Activated CD4-positive, alpha-beta T cell treated with anti-CD3 and anti-CD28 coated beads, Interleukin-10, Interleukin-2, amounts not matched to agents 100 ng/mL and 50 ng/mL, durations not matched to agents 16 hours and 8 hours (primary cell): ENCODE results near the gene DOHH.
"Not testable (repeated sequence)": the region's sequence is repeated elsewhere in the genome, so short reads cannot be mapped to it uniquely, and the experiment has no call there.

Experiments
- DNase-seq: peaks from one replicate; pipeline ENCODE4 v3.0.0-alpha.2; 2020

The DOHH gene

DNA sequence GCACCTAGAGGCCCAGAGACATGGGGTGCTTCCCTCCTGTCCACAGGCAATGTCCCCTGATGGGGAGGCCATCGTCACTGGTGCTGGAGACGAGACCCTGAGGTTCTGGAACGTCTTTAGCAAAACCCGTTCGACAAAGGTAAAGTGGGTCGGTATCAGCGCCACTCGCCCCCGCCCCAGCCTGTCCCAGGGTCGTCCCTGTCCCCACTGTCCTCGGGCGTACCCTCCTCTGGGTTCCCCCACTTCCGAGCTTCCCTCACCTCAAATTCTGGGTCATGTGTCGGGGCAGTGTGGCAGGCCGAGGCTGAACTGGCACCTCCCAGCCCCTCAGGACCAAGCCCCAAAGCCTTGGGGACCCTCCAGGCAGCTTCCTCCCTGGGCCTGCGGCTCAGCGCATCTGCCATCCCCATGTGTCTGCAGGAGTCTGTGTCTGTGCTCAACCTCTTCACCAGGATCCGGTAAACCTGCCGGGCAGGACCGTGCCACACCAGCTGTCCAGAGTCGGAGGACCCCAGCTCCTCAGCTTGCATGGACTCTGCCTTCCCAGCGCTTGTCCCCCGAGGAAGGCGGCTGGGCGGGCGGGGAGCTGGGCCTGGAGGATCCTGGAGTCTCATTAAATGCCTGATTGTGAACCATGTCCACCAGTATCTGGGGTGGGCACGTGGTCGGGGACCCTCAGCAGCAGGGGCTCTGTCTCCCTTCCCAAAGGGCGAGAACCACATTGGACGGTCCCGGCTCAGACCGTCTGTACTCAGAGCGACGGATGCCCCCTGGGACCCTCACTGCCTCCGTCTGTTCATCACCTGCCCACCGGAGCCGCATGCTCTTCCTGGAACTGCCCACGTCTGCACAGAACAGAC is 34.1 kb upstream of the DOHH start:
- no peak for DNase-seq

- DNase-seq, result no peak
Measured at GRCh38 chr19:3533563-3534216, 33.2 kb upstream of the DOHH start.

GRCh38 chr19:3533033-3533432 is 32.6 kb upstream of the DOHH start:
- no peak for DNase-seq

DNA sequence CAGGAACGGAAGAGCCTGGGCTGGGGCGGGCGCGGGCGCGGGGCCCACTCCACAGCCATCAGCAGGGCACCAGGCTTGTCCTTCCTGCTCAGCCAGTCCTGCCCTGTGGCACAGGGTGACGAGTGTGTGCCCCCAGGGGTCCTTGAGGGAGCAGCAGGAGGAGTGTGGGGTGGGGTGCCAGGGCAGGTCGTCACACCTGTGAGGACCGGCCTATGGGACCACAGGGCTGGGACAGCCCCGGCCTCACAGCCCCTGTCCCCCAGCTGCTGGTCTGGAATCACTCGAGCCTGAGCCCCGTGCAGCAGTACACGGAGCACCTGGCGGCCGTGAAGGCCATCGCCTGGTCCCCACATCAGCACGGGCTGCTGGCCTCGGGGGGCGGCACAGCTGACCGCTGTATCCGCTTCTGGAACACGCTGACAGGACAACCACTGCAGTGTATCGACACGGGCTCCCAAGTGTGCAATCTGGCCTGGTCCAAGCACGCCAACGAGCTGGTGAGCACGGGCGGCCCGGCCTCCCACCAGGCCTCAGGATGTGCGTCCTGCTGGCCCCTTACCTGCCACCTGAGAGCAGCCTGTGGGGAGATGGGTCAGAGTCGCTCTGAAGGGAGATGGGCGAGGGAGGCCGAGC is 31.8 kb upstream of the DOHH start:
- DNase-seq, result no peak

DNA sequence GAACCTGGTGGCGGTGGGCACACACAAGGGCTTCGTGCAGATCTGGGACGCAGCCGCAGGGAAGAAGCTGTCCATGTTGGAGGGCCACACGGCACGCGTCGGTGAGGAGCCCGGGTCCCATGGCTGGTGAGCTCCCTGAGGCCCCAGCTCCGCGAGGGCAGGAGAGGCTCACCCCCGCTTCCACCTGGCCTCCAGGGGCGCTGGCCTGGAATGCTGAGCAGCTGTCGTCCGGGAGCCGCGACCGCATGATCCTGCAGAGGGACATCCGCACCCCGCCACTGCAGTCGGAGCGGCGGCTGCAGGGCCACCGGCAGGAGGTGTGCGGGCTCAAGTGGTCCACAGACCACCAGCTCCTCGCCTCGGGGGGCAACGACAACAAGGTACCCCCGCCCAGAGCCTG is 31.2 kb upstream of the DOHH start:
- no peak for DNase-seq

GRCh38 chr19:3530389-3530788 is 29.9 kb upstream of the DOHH start:
- no peak for DNase-seq

DNA sequence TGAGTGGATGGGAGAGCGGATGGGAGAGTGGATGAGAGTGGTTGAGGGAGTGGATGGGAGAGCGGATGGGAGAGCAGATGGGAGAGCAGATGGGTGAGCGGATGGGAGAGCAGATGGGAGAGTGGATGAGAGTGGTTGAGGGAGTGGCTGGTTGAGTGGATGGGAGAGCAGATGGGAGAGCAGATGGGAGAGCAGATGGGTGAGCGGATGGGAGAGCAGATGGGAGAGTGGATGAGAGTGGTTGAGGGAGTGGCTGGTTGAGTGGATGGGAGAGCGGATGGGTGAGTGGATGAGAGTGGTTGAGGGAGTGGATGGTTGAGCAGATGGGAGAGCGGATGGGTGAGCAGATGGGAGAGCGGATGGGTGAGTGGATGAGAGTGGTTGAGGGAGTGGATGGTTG is 28.8 kb upstream of the DOHH start:
- DNase-seq, result not testable (repeated sequence)

DNA sequence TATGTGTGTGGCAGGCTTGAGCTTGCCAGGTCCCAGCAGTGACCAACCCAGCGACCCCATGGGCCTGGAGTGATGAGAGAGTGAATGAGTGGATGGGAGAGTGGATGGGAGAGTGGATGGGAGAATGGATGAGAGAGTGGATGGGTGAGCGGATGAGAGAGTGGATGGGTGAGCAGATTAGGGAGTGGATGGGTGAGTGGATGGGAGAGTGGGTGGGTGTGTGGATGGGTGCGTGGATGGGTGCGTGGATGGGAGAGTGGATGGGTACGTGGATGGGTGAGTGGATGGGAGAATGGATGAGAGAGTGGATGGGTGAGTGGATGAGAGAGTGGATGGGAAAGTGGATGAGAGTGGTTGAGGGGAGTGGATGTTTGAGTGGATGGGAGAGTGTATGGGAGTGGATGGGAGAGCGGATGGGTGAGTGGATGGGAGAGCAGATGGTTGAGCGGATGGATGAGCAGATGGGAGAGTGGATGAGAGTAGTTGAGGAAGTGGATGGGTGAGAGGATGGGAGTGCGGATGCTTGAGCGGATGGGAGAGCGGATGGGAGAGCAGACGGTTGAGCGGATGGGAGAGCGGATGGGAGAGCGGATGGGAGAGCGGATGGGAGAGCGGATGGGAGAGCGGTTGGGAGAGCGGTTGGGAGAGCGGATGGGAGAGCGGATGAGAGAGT is 28.2 kb upstream of the DOHH start:
- DNase-seq, result no peak

- DNase-seq, result no peak
Measured at GRCh38 chr19:3528080-3528479, 27.6 kb upstream of the DOHH start.

GRCh38 chr19:3527238-3527910 is 26.9 kb upstream of the DOHH start:
- no peak for DNase-seq

DNA sequence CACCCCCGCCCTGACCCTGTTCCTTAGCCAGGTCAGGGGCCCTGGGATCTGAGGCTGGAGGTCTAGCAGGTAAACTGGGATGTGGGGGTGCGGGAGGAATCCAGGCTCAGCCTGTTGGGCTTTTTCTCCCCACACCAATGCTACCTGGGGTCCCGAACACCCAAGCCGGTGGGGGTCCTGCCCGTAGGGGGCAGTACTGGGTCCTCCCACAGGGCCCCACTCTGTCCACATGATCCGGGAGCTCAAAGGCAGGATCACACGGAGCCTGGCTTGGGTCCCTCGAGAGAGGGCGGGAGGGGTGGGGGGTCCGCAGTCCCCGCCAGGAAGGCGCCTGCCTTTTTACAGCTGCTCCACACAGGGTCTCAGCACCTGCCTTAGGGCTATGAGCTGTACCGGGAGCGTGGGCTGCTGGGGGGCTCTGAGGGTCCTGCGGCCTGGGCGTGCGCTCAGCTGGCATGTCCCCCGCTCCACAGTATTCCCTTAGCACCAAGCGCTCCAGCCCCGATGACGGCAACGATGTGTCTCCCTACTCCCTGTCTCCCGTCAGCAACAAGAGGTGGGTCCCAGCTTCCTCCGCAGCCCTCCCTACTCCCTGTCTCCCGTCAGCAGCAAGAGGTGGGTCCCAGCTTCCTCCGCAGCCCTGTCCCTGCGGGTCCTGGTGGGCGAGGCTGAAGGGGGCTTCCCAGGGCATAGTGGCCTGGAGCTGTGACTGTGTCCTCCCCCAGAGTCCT is 26.2 kb upstream of the DOHH start:
- no peak for DNase-seq

DNA sequence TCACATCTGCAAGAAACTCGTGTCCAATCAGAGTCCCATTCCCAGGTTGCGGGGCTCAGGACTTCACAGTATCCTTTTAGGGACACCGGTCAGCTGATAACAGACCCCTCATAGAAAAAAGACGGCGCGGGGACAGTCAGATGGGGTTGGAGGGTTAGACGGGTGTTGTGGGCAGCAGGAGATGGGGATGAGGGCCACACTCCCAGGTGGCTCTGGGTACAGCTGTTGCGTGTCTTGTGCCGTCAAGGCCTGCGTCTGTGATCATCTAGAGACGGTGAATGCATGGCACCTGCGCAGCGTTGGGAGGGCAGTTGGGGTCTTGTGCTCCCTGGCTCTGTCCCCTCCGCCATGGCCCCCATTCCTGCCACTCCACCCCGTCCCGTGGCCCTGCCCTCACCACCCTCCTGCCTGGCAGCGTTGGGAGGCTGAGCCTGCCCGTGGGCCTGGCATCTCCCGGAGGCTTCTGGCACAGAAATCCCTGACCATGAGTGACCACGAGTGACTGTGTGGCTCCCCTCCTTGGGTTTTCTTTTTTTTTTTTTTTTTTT is 24.5 kb upstream of the DOHH start:
- no peak for DNase-seq

DNA sequence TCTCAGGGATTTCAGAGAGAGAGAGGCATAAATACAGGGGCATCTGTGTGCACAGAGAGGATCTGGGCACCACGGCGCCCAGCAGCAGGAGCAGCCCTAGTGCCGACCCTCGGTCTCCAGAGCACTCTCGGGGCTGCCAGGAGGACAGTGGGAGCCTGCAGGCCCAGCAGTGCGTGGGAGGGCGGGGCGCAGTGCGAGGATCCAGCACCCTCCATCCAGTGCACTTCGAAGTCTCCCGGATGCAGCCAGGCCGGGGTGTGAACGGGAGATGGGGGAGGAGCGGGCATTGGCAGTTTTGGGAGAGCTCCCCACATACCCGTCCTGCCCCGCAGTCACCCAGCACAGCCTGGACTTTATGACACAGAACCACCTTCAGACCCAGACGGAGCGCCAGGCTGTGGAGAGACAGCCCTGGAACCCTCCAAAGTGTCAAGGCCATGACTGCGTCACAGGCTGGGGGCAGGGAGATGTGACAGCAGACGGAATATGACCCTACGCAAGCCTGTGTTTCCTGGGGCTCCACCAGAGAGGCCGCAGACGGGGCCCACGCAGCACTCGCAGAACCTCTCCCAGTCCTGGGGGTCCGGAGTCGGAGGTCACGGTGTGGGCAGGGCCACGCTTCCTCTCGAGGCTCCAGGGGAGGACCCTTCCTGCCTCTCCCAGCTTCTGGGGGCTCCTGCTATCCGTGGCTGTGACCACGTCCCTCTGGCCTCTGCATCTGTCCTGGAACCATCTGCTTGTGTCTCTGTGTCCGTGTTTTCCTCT is 23.8 kb upstream of the DOHH start:
- no peak for DNase-seq

DNA sequence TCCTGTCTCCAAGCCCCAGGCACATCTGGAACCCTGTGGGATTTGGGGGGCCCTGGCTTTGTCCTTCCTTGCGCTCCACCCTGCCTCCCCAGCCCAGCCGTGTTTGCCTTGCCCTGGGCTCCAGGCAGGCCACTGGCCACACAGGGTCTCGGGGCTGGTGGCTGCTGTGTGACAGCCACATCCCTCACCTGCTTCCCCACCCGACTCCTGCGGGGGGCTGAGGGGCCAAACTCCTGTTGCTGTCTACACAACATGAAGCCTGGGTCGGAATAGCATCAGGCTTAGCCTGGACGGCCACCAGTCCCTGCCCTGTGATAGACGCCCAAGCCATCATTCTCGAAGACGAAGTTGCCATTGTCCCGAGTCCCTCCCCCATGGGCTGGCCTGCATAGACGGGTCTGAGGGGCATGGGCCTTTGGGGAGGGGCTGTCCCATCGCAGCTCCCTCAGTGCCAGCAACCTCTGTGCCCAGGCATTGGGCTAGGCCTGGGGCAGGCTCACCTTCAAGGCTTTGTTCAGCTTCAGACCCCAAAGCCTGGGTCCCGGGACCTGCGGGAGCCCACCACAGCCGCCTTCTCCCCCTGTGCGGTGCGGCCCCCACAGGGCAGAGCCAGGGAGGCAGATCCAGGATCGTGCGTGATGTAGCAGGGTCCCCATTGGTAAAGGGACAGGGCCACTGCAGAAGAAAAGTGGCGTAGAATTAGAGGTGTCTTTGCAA is 23.0 kb upstream of the DOHH start:
- DNase-seq, result no peak

GRCh38 chr19:3522421-3523360 is 22.2 kb upstream of the DOHH start:
- no peak for DNase-seq

- no peak for DNase-seq
Measured at GRCh38 chr19:3521104-3521445, 20.6 kb upstream of the DOHH start.

GRCh38 chr19:3520166-3521103 is 20.0 kb upstream of the DOHH start:
- DNase-seq, result no peak

GRCh38 chr19:3519126-3519525 is 18.7 kb upstream of the DOHH start:
- DNase-seq, result no peak
